ENCODE measurements around the gene SECTM1.
"Not testable (repeated sequence)": the region's sequence is repeated elsewhere in the genome, so short reads cannot be mapped to it uniquely, and the experiment has no call there.

SECTM1 gene

GRCh38 chr17:82373731-82374625, 40.4 kb upstream of the SECTM1 start:
- Histone ChIP-seq H3K36me3 (ENCODE audit: control insufficient read depth, insufficient read depth, low read length) (no peaks in the 10 kb centered on the region), H3K27me3 (replicated peaks; ENCODE audit: control insufficient read depth, insufficient read depth, low read length) (no peaks in the 10 kb centered on the region; the same call in none of the 2 replicates), H3K4me3 (replicated peaks; ENCODE audit: low read depth, low read length) (no peak overlapping the region)
- TF ChIP-seq CTCF (IDR thresholded peaks at IDR 0.05; ENCODE audit: insufficient read depth, low read length, poor library complexity, severe bottlenecking), result no peak
- no peak for DNase-seq (ENCODE audit: extremely low read depth, insufficient read length)

DNA sequence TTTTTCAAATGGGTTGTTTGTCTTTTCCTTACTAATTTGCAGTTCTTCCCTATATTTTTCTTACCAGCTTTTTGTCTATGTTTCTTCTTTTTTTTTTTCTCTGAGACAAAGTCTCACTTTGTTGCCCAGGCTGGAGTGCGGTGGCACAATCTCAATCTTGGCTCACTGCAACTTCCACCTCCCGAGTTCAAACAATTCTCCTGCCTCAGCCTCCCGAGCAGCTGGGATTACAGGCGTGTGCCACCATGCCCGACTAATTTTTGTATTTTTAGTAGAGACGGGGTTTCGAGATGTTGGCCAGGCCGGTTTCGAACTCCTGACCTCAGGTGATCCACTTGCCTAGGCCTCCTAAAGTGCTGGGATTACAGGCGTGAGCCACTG, 39.5 kb upstream of the SECTM1 start:
- not testable (repeated sequence) for H3K27me3 ChIP-seq (replicated peaks; ENCODE audit: control insufficient read depth, insufficient read depth, low read length); H3K36me3 ChIP-seq (ENCODE audit: control insufficient read depth, insufficient read depth, low read length); DNase-seq (ENCODE audit: extremely low read depth, insufficient read length); H3K4me3 ChIP-seq (replicated peaks; ENCODE audit: low read depth, low read length)

- no peaks in the 10 kb centered on the region; the same call in none of the 2 replicates for H3K27me3 ChIP-seq (replicated peaks; ENCODE audit: control insufficient read depth, insufficient read depth, low read length)
- H3K4me3 ChIP-seq (replicated peaks; ENCODE audit: low read depth, low read length), result no peak overlapping the region
- no peak for DNase-seq (ENCODE audit: extremely low read depth, insufficient read length)
- no peaks in the 10 kb centered on the region for H3K36me3 ChIP-seq (ENCODE audit: control insufficient read depth, insufficient read depth, low read length)
- no peak for TF ChIP-seq CTCF (IDR thresholded peaks at IDR 0.05; ENCODE audit: insufficient read depth, low read length, poor library complexity, severe bottlenecking)
Observed at GRCh38 chr17:82372249-82373071, 38.9 kb upstream of the SECTM1 start.

- no peaks in the 10 kb centered on the region for H3K36me3 ChIP-seq (ENCODE audit: control insufficient read depth, insufficient read depth, low read length)
- DNase-seq (ENCODE audit: extremely low read depth, insufficient read length), result no peak
- H3K4me3 ChIP-seq (replicated peaks; ENCODE audit: low read depth, low read length), result peak within 1 kb of the TSS; percentile 7
- H3K27me3 ChIP-seq (replicated peaks; ENCODE audit: control insufficient read depth, insufficient read depth, low read length), result no peaks in the 10 kb centered on the region; the same call in none of the 2 replicates
- TF ChIP-seq CTCF (IDR thresholded peaks at IDR 0.05; ENCODE audit: insufficient read depth, low read length, poor library complexity, severe bottlenecking), result no peak
Observed at GRCh38 chr17:82371333-82372248, 38.0 kb upstream of the SECTM1 start, which contains the start of gene UTS2R. Gene UTS2R (plus strand): TSS chr17:82371765. CDS start chr17:82374325, 2,560 bp downstream.

GRCh38 chr17:82370471-82371332, 37.1 kb upstream of the SECTM1 start:
- no peak for TF ChIP-seq CTCF (IDR thresholded peaks at IDR 0.05; ENCODE audit: insufficient read depth, low read length, poor library complexity, severe bottlenecking)
- peak overlapping the region; percentile 7 for H3K4me3 ChIP-seq (replicated peaks; ENCODE audit: low read depth, low read length)
- H3K27me3 ChIP-seq (replicated peaks; ENCODE audit: control insufficient read depth, insufficient read depth, low read length), result no peaks in the 10 kb centered on the region; the same call in 1 of the 2 replicates
- H3K36me3 ChIP-seq (ENCODE audit: control insufficient read depth, insufficient read depth, low read length), result no peaks in the 10 kb centered on the region
- DNase-seq (ENCODE audit: extremely low read depth, insufficient read length), result peak; percentile 42

All from GM06990 (cell line).